Effector memory CD4-positive, alpha-beta T cell (primary cell): ENCODE data around the gene SLC25A15.
A peak's percentile ranks its signal among the peaks of the same experiment; 100 is the strongest.

ENCODE experiments used
- DNase-seq, 3 donors: peaks; one replicate each; pipeline ENCODE4 v3.0.0-alpha.2; 2020
- H3K27ac ChIP-seq: 2 replicates; pipeline ENCODE4 v1.7.0; 2013; ENCODE audit warnings: mild to moderate bottlenecking, low read length, moderate library complexity; ENCODE audit not compliant: insufficient read depth, poor library complexity, severe bottlenecking
- H3K27me3 ChIP-seq: replicated peaks from 2 replicates; pipeline ENCODE4 v1.7.0; 2013; ENCODE audit warnings: mild to moderate bottlenecking, low read length; ENCODE audit not compliant: insufficient read depth, control insufficient read depth, poor library complexity, severe bottlenecking
- H3K36me3 ChIP-seq: 2 replicates; pipeline ENCODE4 v1.7.0; 2013; ENCODE audit warnings: mild to moderate bottlenecking, low read length, moderate library complexity; ENCODE audit not compliant: control insufficient read depth, insufficient read depth
- H3K4me1 ChIP-seq: 2 replicates; pipeline ENCODE4 v1.7.0; 2013; ENCODE audit warnings: low read length, mild to moderate bottlenecking; ENCODE audit not compliant: control insufficient read depth, insufficient read depth, poor library complexity, severe bottlenecking
- H3K4me3 ChIP-seq: 2 replicates; pipeline ENCODE4 v1.7.0; 2013; ENCODE audit warnings: low read length, low read depth, mild to moderate bottlenecking; ENCODE audit not compliant: insufficient read depth, poor library complexity, severe bottlenecking
- H3K9me3 ChIP-seq: 2 replicates; pipeline ENCODE4 v1.7.0; 2013; ENCODE audit warnings: mild to moderate bottlenecking, low read length, moderate library complexity; ENCODE audit not compliant: control insufficient read depth
- total RNA-seq, 3 donors: gene quantifications; one replicate each; lab custom pipeline; 2026; lab: John Stamatoyannopoulos, UW

SLC25A15 gene
- 5.9 to 9.3 (median 6.1) reads per million in 3 donors for total RNA-seq

DNA sequence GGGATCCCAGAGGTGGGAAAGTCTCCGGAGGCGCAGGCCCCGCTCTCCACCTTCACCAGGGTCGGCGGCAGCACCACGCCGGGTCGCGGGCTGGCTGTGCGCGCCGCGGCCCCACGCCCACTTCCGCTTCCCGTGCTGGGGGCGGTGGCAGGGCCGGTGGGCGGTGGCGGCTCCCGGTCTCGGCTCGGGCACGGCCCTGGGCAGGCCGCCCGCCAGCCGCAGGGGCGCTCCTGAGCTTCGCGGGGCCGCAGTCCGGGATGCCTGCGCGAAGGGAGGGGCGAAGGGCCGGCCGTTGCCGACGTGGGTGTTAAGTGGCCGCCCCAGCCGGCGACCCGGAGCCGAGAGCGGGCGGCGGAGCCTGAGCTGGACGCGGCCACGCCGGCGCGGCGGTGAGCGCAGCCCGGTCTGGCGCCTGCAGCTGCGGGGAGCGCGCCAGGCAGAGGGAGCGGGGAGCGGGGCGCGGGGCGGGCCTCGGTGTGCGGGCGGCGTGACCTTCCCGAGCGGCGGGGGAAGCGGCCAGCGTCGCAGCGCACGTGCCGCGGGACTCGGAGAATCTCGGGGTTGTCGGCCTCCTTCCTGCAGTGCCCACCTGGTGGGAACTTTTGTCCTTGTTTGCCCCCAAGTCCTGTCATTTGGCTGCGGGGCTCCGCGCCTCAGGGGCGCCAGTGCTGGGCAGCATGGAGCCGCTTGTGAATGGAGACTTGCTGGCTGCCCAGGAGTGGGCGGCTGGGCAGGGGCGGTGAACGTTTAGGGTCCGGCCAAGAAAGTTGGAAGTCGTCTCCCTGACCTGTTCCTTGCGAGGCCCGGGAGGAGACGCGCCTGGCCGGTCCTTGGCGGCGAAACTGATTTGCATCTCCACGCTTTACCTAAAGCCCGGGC is at the start of gene SLC25A15:
TSS of gene SLC25A15 (plus strand) at position 337 of the 879 bp plus-strand sequence. CDS start 3,616 bp downstream, outside the sequence.
- Histone ChIP-seq H3K27me3 (no peaks in the 10 kb centered on the region), H3K4me1 (peaks cover 8% of the 10 kb centered on the region), H3K36me3 (no peaks in the 10 kb centered on the region), H3K9me3 (no peaks in the 10 kb centered on the region), H3K4me3 (peak within 1 kb of the TSS; percentile 60), H3K27ac (peak within 1 kb of the TSS; percentile 63)
- DNase-seq = peak; percentile 49 to 66 (median 54)

DNA sequence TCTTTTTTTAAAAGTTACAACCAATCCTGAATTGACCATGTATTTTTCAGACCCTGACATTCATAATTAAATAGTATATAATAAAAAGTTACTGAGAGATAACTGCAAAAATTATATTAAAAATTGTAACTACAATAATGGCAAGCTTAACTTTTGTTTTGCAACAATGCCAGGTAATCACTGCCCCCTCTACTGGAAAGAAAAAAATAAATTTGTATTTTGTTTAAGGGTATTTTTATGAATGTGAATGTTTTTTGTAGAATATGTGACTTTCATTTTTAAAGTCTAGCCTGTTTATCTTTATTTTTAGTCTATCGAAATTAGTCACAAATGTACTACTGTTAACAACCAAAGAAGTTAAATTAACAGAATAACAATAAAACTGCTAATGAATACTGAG is 40.1 kb upstream of the SLC25A15 start:
- H3K4me1 ChIP-seq = no peaks in the 10 kb centered on the region
- no peak for DNase-seq
- H3K9me3 ChIP-seq = no peaks in the 10 kb centered on the region
- no peaks in the 10 kb centered on the region for H3K27me3 ChIP-seq
- H3K4me3 ChIP-seq = no peak overlapping the region
- no peak overlapping the region for H3K27ac ChIP-seq
- H3K36me3 ChIP-seq = peaks cover 29% of the 10 kb centered on the region

DNA sequence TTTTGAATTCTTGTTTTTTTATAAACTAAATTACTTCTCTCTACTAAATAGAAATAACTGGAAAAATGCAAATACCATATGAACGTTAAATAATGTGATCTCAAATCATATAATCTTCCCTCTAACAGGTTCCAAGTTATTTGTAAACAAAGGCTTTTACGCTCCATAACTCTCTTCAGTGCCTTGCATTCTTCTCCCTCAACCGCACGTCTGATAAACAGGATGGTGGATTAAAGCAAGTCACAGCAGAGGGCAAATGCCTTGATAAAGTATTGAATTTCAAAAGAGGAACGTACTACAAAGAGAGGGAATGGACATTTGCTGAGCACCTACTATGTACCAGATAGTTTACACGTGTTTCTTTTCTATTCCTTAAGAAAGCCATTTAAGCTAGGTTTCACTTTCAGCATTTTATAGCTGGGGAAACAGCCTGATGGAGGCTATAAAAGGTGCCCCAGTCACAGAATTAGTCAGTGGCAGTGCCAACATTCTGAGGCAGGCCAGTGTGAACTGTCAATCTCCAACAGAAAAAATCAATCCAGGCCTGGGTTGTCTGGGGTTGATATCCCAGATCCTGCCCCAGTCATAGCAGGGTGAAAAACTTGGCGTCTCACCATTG is 34.2 kb upstream of the SLC25A15 start:
- Histone ChIP-seq H3K4me3 (no peak overlapping the region), H3K9me3 (no peaks in the 10 kb centered on the region), H3K27ac (no peak overlapping the region), H3K36me3 (peaks cover 33% of the 10 kb centered on the region), H3K4me1 (no peaks in the 10 kb centered on the region), H3K27me3 (no peaks in the 10 kb centered on the region)
- DNase-seq = no peak

DNA sequence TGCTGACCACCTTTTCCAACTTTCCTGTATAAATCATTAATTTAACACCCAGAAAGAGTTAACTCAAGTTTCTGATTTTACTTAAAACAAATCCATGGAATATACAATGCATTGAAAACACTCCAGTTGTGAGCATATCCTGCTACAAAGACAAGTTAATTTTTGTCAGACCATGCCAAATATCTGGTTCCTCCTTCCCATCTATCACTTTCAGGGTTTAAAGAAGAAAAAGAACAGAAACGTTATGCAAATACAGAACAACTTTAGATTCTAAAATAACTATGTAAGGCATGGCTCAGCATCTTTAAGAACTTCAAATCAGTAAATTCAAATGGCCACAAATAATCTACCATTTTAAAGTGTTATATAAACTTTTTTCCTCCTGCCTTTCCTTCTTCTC is 33.4 kb upstream of the SLC25A15 start:
- DNase-seq = no peak
- H3K9me3 ChIP-seq = no peaks in the 10 kb centered on the region
- H3K36me3 ChIP-seq = peaks cover 32% of the 10 kb centered on the region
- H3K27me3 ChIP-seq = no peaks in the 10 kb centered on the region
- H3K27ac ChIP-seq = no peak overlapping the region
- H3K4me1 ChIP-seq = no peaks in the 10 kb centered on the region
- no peak overlapping the region for H3K4me3 ChIP-seq

DNA sequence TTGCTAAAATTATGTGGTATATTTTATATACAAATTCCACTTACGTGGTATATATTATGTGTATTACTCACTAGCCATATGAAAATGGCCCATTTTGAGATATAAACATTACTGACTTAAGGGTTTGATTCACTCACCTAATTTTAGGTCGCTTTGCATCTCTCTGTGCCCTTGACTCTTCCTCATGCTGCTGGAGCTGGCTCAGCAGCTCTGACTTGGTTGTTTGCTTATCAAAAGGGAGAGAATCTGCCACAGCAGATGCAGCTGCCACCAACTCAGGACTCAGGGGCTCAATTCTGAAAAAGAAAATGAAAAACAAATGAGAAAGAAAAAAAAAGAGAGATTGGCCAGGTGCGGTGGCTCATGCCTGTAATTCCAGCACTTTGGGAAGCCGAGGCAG is 30.6 kb upstream of the SLC25A15 start:
- H3K27me3 ChIP-seq = no peaks in the 10 kb centered on the region
- H3K4me3 ChIP-seq = no peak overlapping the region
- no peaks in the 10 kb centered on the region for H3K9me3 ChIP-seq
- peaks cover 22% of the 10 kb centered on the region for H3K36me3 ChIP-seq
- H3K27ac ChIP-seq = no peak overlapping the region
- DNase-seq = no peak
- H3K4me1 ChIP-seq = no peaks in the 10 kb centered on the region

DNA sequence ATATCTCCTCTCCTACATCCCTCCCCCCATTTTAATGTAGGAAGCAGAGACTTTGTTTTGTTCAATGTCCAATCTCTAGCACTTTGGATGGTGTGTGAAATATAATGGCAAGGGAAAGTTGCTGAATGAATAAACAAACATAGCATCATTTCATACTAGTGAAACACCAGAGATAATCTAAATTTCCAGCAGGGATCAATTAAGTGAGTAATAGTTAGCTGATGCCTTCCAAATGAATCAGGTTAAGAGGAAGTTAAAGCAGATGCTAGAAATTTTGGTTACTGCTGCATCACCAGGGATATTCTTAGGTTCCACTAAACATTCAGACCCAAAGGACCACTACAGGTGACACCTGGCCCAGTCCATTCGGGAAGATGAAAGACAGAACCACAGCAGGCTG is 26.6 kb upstream of the SLC25A15 start:
- Histone ChIP-seq H3K4me1 (peaks cover 4% of the 10 kb centered on the region), H3K36me3 (peaks cover 16% of the 10 kb centered on the region), H3K27me3 (no peaks in the 10 kb centered on the region), H3K4me3 (no peak overlapping the region), H3K9me3 (no peaks in the 10 kb centered on the region), H3K27ac (no peak overlapping the region)
- no peak for DNase-seq

DNA sequence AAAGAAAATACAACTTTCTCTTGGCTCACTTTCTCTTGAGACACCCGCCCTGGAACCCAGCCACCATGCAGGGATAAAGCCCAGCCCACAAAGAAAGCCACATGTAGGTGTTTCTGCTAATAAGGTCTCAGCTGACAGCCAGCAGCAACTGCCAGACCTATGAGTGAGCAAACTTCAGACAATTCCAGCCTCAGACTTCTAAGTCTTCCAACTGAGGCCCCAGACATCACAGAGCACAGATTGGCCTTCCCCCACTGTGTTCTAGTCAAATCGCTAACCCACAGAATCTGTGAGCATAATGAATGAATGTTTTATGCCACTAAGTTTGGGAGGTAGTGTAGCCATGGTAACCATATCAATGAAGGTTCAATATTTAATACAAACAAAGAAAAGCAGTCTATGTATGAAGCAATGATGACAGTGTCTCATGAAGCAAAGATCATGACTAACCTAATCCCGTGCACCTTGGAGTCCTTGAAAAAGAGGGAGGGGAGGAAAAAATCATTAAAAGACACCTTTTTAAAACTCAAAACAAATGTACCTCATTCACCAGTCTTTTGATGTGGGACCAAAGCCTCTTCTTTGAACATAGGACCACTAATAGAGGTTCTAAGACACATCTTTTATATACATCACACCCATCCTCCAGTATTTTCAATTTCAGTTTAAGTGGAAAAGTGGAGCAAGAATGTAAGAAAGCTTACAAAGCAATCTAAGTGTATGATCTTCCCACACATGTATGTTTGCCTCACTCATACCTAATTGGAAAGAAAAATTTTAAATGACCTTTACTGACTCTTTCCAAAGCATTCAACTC is 24.6 kb upstream of the SLC25A15 start:
- H3K4me3 ChIP-seq = no peak overlapping the region
- H3K36me3 ChIP-seq = peaks cover 8% of the 10 kb centered on the region
- no peaks in the 10 kb centered on the region for H3K9me3 ChIP-seq
- peaks cover 7% of the 10 kb centered on the region for H3K4me1 ChIP-seq
- H3K27ac ChIP-seq = no peak overlapping the region
- H3K27me3 ChIP-seq = no peaks in the 10 kb centered on the region
- no peak for DNase-seq

DNA sequence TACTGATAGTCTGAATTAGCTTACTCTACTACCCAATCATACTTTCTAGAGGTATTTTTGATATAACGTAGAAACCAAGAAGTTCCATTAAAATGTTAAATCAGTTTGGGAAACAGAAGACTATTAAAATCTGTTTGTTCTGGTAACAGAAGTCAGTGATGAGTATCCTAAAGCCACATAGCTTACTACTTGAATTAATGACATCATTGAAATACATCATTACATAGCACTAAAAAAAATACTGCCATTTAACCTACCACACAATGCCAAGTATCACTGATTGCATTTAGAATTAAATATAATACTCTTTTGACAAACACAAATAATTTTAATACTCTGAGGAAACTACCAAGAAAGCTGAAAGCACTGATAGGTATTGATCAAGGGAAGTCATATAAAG is 23.8 kb upstream of the SLC25A15 start:
- Histone ChIP-seq H3K9me3 (no peaks in the 10 kb centered on the region), H3K4me1 (peaks cover 14% of the 10 kb centered on the region), H3K27me3 (no peaks in the 10 kb centered on the region), H3K4me3 (no peak overlapping the region), H3K27ac (no peak overlapping the region), H3K36me3 (peaks cover 8% of the 10 kb centered on the region)
- DNase-seq = no peak

DNA sequence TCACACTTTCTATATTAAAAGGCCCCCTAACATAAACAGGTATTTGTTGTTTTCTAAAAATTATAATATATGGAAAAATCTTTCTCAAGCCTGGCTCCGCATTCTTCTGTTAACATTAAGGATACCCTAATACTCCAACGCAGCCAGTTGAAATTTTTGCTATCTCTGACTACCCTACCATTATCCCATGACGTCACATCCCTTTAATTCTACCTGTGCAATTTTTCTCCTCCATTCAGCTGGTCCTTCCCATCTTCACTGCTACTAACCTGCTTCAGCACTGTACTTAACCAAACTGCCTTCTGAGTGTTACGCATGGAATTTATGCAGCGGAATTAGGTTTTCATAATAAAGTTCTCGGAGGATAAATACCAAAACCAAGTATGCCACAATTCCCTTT is 19.4 kb upstream of the SLC25A15 start:
- DNase-seq = no peak
- H3K36me3 ChIP-seq = no peaks in the 10 kb centered on the region
- no peaks in the 10 kb centered on the region for H3K27me3 ChIP-seq
- H3K9me3 ChIP-seq = no peaks in the 10 kb centered on the region
- H3K4me1 ChIP-seq = peaks cover 14% of the 10 kb centered on the region
- peak overlapping the region; percentile 96 for H3K4me3 ChIP-seq
- H3K27ac ChIP-seq = peak overlapping the region; percentile 89
